Mucosa of stomach (tissue), 1 donor: ENCODE measurements around the gene FBXO3.
A peak's percentile ranks its signal among the peaks of the same experiment; 100 is the strongest.

Source experiments
- H3K27me3 ChIP-seq: one replicate; pipeline ENCODE4 v1.7.0; 2013; ENCODE audit warnings: mild to moderate bottlenecking, low read length; ENCODE audit not compliant: control insufficient read depth, insufficient read depth
- H3K36me3 ChIP-seq: one replicate; pipeline ENCODE4 v1.7.0; 2013; ENCODE audit warnings: low read length; ENCODE audit not compliant: control insufficient read depth, insufficient read depth
- H3K4me1 ChIP-seq: one replicate; pipeline ENCODE4 v1.7.0; 2013; ENCODE audit warnings: mild to moderate bottlenecking, low read length; ENCODE audit not compliant: control insufficient read depth, insufficient read depth
- H3K4me3 ChIP-seq: one replicate; pipeline ENCODE4 v1.7.0; 2013; ENCODE audit warnings: low read length
- H3K9ac ChIP-seq: one replicate; pipeline ENCODE4 v1.7.0; 2013; ENCODE audit warnings: mild to moderate bottlenecking, low read length, moderate library complexity
- H3K9me3 ChIP-seq: one replicate; pipeline ENCODE4 v1.7.0; 2013; ENCODE audit warnings: mild to moderate bottlenecking, low read length, moderate library complexity; ENCODE audit not compliant: control insufficient read depth
- donor health status: Pancreatic carcinoma.

Gene FBXO3

DNA sequence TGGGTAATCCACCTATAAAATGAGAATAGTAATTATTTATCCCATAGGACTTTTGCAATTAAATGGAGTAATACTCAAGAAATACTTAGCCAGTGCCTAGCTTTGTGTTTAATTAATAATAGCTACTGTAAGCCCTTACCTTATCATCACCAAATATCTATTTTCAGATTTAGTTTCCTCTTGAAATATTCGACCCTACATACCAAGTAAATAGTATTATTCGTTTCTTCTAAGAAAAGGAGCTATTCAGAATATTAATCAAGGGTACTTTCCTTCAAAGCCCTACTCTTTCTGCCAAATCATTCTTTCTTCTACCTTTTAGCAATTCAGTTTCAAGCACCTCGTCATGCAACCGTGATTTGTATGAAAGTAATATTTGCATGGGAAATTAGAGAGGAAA is 6.7 kb downstream of the FBXO3 start:
- H3K4me3 ChIP-seq = no peak overlapping the region
- peaks cover 3% of the 10 kb centered on the region for H3K36me3 ChIP-seq
- no peaks in the 10 kb centered on the region for H3K27me3 ChIP-seq
- H3K4me1 ChIP-seq = peaks cover 16% of the 10 kb centered on the region
- H3K9me3 ChIP-seq = no peaks in the 10 kb centered on the region
- H3K9ac ChIP-seq = no peak overlapping the region

DNA sequence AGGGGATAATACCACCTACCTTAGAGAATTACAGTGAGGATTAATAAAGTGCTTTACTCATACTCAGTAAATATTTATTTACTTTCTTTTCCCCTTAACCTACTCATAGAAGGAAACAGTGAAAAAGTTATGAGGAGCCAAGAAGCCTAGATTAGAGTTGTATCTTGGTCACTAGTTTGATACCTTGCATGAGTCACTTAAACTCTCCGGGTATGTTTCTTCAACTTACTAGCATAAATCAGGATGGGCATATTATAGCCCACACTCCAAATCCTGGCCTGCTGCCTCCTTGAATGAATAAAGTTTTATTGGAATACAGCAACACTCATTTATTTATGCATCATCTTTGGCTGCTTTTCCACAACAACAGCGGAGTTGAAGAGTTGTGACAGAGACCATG is 8.2 kb downstream of the FBXO3 start:
- Histone ChIP-seq H3K9me3 (no peaks in the 10 kb centered on the region), H3K9ac (no peak overlapping the region), H3K36me3 (peaks cover 3% of the 10 kb centered on the region), H3K27me3 (no peaks in the 10 kb centered on the region), H3K4me3 (no peak overlapping the region), H3K4me1 (peaks cover 11% of the 10 kb centered on the region)

DNA sequence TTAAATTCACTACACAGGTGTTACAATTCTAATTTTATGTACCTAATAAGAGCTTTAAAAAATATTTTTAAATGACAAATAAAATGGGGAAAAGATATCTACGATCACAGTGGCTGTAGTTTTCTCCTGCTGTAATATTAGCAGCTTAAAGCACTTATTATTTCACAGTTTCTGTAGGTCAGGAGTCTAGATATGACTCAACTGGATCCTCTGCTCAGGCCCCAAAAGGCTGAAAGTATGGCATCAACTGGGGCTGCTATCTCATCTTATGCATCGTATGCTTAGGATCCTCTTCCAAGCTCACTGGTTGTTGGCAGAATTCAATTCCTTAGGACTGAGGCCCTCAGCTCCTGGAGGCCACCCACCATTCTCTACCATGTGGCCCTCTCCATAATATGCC is 12.8 kb downstream of the FBXO3 start:
- Histone ChIP-seq H3K27me3 (no peaks in the 10 kb centered on the region), H3K4me1 (peaks cover 8% of the 10 kb centered on the region), H3K4me3 (no peak overlapping the region), H3K9me3 (no peaks in the 10 kb centered on the region), H3K36me3 (no peaks in the 10 kb centered on the region), H3K9ac (no peak overlapping the region)

DNA sequence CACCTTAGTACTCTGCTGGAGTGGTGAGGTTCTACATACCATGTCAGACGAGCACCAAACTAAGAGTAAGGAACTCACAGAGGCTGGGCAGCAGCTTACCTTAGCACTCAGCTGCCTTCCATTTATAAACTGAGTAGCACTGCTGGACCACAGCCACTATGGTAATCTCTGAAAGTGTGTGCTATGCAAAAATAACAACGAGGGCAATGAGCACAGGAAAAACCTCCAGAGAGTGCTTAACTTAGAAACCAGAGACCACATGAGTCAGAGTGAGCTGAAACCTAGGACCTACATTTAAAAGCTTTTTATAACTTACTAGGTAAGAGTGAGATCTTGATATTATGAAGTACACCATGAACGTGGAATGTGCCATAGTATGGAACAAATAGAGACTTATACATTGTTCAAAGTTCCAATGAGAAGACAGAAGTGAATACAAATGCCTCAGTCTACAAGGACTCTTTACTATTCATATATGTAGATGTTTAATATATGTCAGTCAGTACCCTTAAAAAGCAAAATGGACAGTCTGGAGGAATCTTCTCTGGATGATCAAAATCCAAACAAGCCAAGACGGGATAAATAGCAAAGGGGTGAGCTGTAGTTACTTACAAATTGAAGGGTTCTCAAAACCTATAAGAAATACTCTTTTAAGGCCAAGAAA is 20.9 kb downstream of the FBXO3 start:
- Histone ChIP-seq H3K4me1 (no peaks in the 10 kb centered on the region), H3K9ac (no peak overlapping the region), H3K9me3 (no peaks in the 10 kb centered on the region), H3K36me3 (no peaks in the 10 kb centered on the region), H3K27me3 (no peaks in the 10 kb centered on the region), H3K4me3 (no peak overlapping the region)

DNA sequence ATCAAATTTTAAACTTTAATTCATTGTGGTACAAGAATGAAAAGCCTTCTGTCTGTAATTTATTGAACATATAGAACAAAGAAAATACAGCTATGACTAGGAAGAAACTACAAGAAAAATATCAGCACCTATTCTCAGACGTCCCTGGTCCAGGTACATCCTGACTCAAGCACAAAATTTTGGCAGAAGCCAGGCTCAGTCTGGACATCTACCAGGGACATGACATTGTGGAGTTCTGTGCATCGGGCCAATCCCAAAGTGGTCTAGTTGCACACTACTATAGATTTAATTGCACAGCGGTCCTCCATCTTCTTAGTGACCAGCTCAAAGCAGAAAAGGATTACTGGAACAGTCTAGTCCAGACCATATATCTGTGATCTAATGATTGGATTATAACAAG is 22.4 kb downstream of the FBXO3 start:
- no peaks in the 10 kb centered on the region for H3K4me1 ChIP-seq
- H3K36me3 ChIP-seq = no peaks in the 10 kb centered on the region
- H3K4me3 ChIP-seq = no peak overlapping the region
- no peaks in the 10 kb centered on the region for H3K27me3 ChIP-seq
- H3K9ac ChIP-seq = no peak overlapping the region
- no peaks in the 10 kb centered on the region for H3K9me3 ChIP-seq

DNA sequence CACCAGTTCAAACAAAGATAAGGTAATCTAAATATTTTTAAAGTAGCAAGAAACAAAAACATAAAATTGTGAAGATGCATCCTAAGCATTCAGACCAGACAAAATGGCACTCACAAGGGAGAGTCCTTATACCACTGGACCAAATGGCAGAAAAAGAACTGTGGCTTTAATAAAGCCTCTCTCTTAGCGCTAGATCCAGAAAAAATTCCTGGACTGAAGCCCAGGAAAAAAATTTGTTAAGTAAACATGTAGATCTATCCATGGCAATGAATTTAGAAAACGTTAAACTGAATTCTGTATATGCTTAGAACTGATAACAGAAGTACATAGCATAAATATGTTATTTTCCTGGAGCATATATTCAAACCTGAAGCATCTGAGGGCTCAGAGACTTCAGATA is 26.3 kb downstream of the FBXO3 start:
- no peak overlapping the region for H3K4me3 ChIP-seq
- H3K9ac ChIP-seq = no peak overlapping the region
- no peaks in the 10 kb centered on the region for H3K36me3 ChIP-seq
- no peaks in the 10 kb centered on the region for H3K27me3 ChIP-seq
- no peaks in the 10 kb centered on the region for H3K9me3 ChIP-seq
- H3K4me1 ChIP-seq = no peaks in the 10 kb centered on the region

DNA sequence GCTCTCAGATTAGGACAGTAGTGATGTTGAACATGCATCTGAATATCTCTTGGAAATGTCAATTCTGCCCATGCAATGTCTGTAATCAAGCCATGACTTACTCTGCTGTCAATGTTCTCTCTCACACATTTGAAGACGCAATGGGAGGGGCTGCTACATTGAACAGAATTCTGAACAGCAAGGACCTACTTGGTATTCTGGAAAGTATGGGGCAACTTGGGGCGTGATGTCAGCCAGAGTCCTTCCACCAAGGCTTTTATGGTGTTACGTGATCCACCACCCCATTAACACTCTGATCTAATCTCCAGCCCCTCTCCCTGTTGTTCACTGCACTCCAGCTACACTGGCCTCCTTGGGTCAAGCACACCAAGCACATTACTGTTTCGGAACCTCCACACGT is 31.0 kb downstream of the FBXO3 start:
- Histone ChIP-seq H3K9me3 (no peaks in the 10 kb centered on the region), H3K27me3 (no peaks in the 10 kb centered on the region), H3K4me3 (no peak overlapping the region), H3K36me3 (no peaks in the 10 kb centered on the region), H3K4me1 (no peaks in the 10 kb centered on the region), H3K9ac (no peak overlapping the region)

DNA sequence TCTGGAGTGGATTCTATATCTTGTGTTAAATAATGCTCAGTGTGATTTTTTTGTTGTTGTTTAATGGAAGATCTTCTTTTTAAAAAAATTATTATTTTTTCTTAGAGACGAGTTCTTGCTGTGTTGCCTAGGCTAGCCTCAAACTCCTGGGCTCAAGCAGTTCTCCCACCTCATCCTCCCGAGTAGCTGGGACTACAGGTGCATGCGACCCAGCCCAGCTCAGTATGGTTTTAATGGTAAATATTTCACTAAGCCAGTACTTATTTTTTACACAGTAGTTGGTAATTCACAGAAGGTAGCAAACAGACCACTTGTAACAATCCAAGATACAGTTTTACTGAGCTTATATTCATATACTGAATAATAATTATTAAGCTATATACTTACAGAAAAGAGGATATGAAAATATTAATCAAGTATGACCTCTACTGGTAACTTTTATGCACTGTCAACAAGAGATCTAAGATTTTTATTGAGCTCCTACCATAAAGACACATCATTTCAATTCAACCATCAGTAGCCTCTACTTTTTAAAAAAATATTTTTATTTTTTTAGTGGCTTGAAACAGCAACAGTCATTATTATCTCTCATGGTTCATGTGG is 32.0 kb downstream of the FBXO3 start:
- Histone ChIP-seq H3K36me3 (no peaks in the 10 kb centered on the region), H3K27me3 (no peaks in the 10 kb centered on the region), H3K9ac (no peak overlapping the region), H3K4me1 (peaks cover 5% of the 10 kb centered on the region), H3K9me3 (no peaks in the 10 kb centered on the region), H3K4me3 (no peak overlapping the region)

DNA sequence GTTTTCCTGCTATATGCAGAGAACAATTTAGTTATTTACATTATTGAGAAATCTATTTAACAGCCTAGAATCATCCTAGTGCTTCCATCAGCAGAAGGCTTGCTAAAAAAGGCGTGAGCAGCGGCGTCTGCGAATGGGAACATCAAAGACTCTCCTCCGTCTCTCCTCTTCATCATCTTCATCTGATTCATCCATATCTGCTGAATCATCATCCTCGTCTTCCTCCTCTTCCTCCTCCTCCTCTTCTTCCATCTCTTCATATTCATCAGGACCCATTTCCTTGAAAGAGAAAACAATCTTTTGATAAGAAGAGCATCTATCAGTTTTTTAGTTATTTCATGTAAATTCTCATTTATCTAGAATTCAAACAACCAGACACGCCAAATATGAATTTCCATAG is 32.5 kb downstream of the FBXO3 start:
- no peak overlapping the region for H3K9ac ChIP-seq
- H3K4me3 ChIP-seq = no peak overlapping the region
- H3K36me3 ChIP-seq = no peaks in the 10 kb centered on the region
- no peaks in the 10 kb centered on the region for H3K9me3 ChIP-seq
- H3K27me3 ChIP-seq = no peaks in the 10 kb centered on the region
- H3K4me1 ChIP-seq = peaks cover 11% of the 10 kb centered on the region

DNA sequence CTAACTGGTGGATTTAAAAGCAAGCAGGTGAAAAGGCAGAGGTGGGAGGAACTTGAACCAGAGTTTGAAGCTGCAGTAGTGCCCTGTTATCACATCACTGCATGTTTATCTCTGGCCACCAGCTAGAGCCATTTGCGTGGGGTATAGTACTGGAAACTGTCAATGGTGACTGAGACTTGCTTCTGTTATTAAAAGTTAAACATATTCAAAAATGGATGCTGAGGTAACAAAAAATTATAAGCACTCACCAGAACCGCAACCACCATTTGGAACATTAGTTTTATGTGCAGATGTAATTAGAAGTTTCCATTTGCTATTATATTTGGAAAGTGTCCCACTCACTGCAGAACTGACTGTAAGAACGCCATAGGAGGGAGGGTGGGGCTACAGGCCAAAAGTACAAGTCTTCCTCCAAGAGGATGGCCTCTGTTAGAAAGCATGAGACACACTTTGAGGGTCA is 36.9 kb downstream of the FBXO3 start:
- Histone ChIP-seq H3K27me3 (no peaks in the 10 kb centered on the region), H3K9me3 (no peaks in the 10 kb centered on the region), H3K4me1 (peaks cover 34% of the 10 kb centered on the region), H3K36me3 (no peaks in the 10 kb centered on the region), H3K4me3 (no peak overlapping the region), H3K9ac (peak overlapping the region; percentile 91)

DNA sequence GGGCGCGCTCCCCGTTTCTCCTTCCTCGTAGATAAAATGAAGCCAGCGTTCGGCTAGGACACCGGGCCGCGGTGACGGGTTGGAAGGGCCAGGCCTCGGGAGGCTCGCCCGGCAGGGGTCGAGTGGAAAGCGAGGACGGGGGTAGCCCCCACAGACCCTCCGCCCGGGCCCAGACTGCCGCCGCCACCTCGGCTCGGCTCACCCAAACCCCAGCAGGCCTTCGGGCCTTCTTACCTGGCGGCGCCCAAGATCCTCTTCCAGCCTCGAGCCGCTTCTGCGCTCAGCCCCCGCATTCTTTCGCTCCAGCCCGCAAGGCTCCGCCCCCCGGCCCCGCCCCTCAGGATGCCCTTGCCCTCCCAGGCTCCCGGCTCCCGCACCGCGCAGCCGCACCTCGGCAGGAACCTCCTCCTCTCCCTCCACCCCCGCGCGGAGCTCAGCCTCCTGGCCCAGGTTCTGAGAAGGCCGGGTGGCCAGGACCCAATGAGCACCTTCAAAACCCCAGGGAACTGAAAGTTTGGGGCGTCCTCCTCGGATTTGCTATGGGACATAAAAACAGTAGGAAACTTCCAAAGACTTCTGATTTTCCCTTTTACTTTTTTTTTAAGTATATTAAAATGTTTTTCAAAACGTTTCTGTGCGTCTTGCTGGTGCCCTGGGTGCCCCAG is 38.0 kb downstream of the FBXO3 start, which contains the start of gene CD59:
CD59 (minus strand) TSS at position 276 of the 665 bp plus-strand sequence. CDS start 13,978 bp downstream, outside the sequence.
- Histone ChIP-seq H3K36me3 (no peaks in the 10 kb centered on the region), H3K4me3 (peak within 1 kb of the TSS; percentile 17), H3K4me1 (peaks cover 37% of the 10 kb centered on the region), H3K27me3 (no peaks in the 10 kb centered on the region), H3K9me3 (no peaks in the 10 kb centered on the region), H3K9ac (peak within 1 kb of the TSS; percentile 91)
